Endothelial cell (in vitro differentiated cells): ENCODE measurements around the gene RAB3GAP1. TPM values are rescaled to one million over a fixed set of nuclear protein-coding genes. Genes with fewer than 3 reads are reported as not detected.

ENCODE experiments used
- DNase-seq: peaks from one replicate; pipeline ENCODE4 v3.0.0; 2021; ENCODE audit warnings: low spot score
- H3K27ac Mint-ChIP-seq: one replicate; pipeline ENCODE4 v1.8.0; 2021; ENCODE audit warnings: mixed read lengths, inconsistent platforms; ENCODE audit not compliant: unreplicated experiment
- H3K27me3 Mint-ChIP-seq: one replicate; pipeline ENCODE4 v1.8.0; 2021; ENCODE audit warnings: mild to moderate bottlenecking, moderate library complexity, mixed read lengths, inconsistent platforms; ENCODE audit not compliant: unreplicated experiment
- H3K36me3 Mint-ChIP-seq: one replicate; pipeline ENCODE4 v1.8.0; 2021; ENCODE audit warnings: mild to moderate bottlenecking, low read depth, mixed read lengths, inconsistent platforms; ENCODE audit not compliant: unreplicated experiment
- H3K4me1 Mint-ChIP-seq: one replicate; pipeline ENCODE4 v1.8.0; 2021; ENCODE audit warnings: mild to moderate bottlenecking, mixed read lengths, inconsistent platforms; ENCODE audit not compliant: unreplicated experiment
- H3K4me3 Mint-ChIP-seq: one replicate; pipeline ENCODE4 v1.8.0; 2021; ENCODE audit warnings: mild to moderate bottlenecking, mixed read lengths, inconsistent platforms; ENCODE audit not compliant: unreplicated experiment
- H3K9me3 Mint-ChIP-seq: one replicate; pipeline ENCODE4 v1.8.0; 2021; ENCODE audit warnings: mixed read lengths, inconsistent platforms; ENCODE audit not compliant: unreplicated experiment
- total RNA-seq: library from RNA; stranded (reverse); fragmentation: NEBNext Ultra II Directional; extraction: Animal tissue kit (Norgen Biotek cat#: 25700); gene quantifications from one replicate; pipeline ENCODE4 v1.2.1, GENCODE V29; 2021; ENCODE audit not compliant: unreplicated experiment
- TF ChIP-seq, protein P1 (sequence below): fragments of 200-600 bp; sonication (generic); IDR thresholded peaks from one replicate; pipeline ENCODE4 v1.5.0; 2021; ENCODE audit warnings: antibody characterized with exemption; ENCODE audit not compliant: unreplicated experiment

Gene RAB3GAP1
- total RNA-seq, 1 donor from 2014 or later = 28.0 TPM

DNA sequence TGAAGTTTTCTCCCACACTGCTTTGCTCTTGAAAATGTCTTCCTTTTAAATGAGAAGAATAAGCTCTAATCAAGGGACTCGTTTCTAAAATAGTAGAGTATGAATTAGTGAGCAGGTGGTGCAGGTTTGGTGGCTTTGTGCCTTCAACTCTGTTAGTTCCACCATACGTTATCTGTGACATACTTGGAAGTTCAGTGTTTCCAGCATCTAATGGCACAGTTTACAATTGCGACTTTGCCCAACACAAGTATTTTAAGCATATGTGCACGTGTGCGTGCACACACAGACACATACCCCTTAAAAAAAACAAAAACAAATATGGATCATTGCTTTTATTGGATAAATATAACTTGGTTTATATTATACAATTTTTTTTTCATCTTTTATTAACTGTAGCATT is 111.8 kb downstream of the RAB3GAP1 start:
- no peak for DNase-seq
- H3K4me1 Mint-ChIP-seq = no peaks in the 10 kb centered on the region
- TF ChIP-seq, protein P1, sequence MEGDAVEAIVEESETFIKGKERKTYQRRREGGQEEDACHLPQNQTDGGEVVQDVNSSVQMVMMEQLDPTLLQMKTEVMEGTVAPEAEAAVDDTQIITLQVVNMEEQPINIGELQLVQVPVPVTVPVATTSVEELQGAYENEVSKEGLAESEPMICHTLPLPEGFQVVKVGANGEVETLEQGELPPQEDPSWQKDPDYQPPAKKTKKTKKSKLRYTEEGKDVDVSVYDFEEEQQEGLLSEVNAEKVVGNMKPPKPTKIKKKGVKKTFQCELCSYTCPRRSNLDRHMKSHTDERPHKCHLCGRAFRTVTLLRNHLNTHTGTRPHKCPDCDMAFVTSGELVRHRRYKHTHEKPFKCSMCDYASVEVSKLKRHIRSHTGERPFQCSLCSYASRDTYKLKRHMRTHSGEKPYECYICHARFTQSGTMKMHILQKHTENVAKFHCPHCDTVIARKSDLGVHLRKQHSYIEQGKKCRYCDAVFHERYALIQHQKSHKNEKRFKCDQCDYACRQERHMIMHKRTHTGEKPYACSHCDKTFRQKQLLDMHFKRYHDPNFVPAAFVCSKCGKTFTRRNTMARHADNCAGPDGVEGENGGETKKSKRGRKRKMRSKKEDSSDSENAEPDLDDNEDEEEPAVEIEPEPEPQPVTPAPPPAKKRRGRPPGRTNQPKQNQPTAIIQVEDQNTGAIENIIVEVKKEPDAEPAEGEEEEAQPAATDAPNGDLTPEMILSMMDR = no peak
- peaks cover 18% of the 10 kb centered on the region for H3K36me3 Mint-ChIP-seq
- peaks cover 2% of the 10 kb centered on the region for H3K27me3 Mint-ChIP-seq
- no peak overlapping the region for H3K4me3 Mint-ChIP-seq
- H3K27ac Mint-ChIP-seq = no peak overlapping the region
- no peaks in the 10 kb centered on the region for H3K9me3 Mint-ChIP-seq

GRCh38 chr2:135164431-135164830 is 112.3 kb downstream of the RAB3GAP1 start:
- H3K27ac Mint-ChIP-seq = no peak overlapping the region

GRCh38 chr2:135167273-135167672 is 115.2 kb downstream of the RAB3GAP1 start:
- Mint-ChIP-seq H3K36me3 (peaks cover 43% of the 10 kb centered on the region), H3K4me1 (no peaks in the 10 kb centered on the region), H3K27ac (no peak overlapping the region), H3K27me3 (peaks cover 3% of the 10 kb centered on the region), H3K9me3 (no peaks in the 10 kb centered on the region), H3K4me3 (no peak overlapping the region)
- TF ChIP-seq, protein P1 = no peak
- DNase-seq = no peak

More at GRCh38 chr2:135164431-135164830, 112.3 kb downstream of the RAB3GAP1 start:
- peaks cover 24% of the 10 kb centered on the region for H3K36me3 Mint-ChIP-seq
- peaks cover 2% of the 10 kb centered on the region for H3K27me3 Mint-ChIP-seq
- TF ChIP-seq, protein P1 = no peak
- H3K4me3 Mint-ChIP-seq = no peak overlapping the region
- no peak for DNase-seq
- no peaks in the 10 kb centered on the region for H3K4me1 Mint-ChIP-seq
- no peaks in the 10 kb centered on the region for H3K9me3 Mint-ChIP-seq

DNA sequence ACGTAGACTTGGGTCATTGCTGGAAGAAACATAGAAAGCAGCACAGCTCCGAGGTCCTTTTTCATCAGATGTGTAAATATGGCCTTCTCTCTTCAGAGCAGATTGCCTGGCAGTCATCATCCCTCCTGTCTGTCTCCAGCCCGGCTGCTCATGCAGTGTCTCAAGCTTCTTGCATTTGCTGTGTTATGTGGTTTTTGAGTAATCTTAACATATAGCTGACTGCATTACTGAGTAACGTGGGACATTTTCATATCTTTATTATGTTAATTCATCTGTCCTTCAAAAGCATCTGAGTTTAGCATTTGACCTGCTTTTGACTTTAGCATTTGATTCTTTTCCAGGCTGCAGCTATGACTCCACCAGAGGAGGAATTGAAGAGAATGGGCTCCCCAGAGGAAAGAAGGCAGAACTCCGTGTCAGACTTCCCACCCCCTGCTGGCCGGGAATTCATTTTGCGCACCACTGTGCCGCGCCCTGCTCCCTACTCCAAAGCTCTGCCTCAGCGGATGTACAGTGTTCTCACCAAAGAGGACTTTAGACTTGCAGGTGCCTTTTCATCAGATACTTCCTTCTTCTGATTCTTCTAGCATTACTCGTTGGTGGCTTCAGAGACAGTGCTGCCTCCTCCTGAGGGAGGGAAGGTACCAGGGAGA is 116.2 kb downstream of the RAB3GAP1 start:
- Mint-ChIP-seq H3K27me3 (peaks cover 3% of the 10 kb centered on the region), H3K4me3 (no peak overlapping the region), H3K36me3 (peaks cover 51% of the 10 kb centered on the region), H3K27ac (no peak overlapping the region), H3K4me1 (no peaks in the 10 kb centered on the region), H3K9me3 (no peaks in the 10 kb centered on the region)
- DNase-seq = no peak
- TF ChIP-seq, protein P1 = no peak

- TF ChIP-seq, protein P1 = no peak
- peaks cover 1% of the 10 kb centered on the region for H3K27me3 Mint-ChIP-seq
- H3K9me3 Mint-ChIP-seq = no peaks in the 10 kb centered on the region
- peaks cover 54% of the 10 kb centered on the region for H3K36me3 Mint-ChIP-seq
- H3K4me3 Mint-ChIP-seq = no peak overlapping the region
- H3K4me1 Mint-ChIP-seq = no peaks in the 10 kb centered on the region
- H3K27ac Mint-ChIP-seq = no peak overlapping the region
- DNase-seq = no peak
These were observed 118.0 kb downstream of the RAB3GAP1 start for GRCh38 chr2:135169900-135170753.
